DOHH2 (cell line): Measurements from ENCODE around the gene NCKAP5.

ENCODE experiments used
- H3F3A ChIP-seq: fragments of 200-600 bp; sonication (generic), shearing (Covaris generic); 2 replicates; pipeline ENCODE4 v1.6.0; 2016; ENCODE audit warnings: antibody characterized with exemption, mild to moderate bottlenecking; ENCODE audit not compliant: control insufficient read depth, insufficient read depth
- H3K27ac ChIP-seq: fragments of 200-600 bp; sonication (generic); 2 replicates; pipeline ENCODE4 v1.5.1; 2014; ENCODE audit warnings: low read depth, mild to moderate bottlenecking, low read length, moderate library complexity
- H3K27me3 ChIP-seq: fragments of 200-600 bp; sonication (generic); 2 replicates; pipeline ENCODE4 v1.6.1; 2014; ENCODE audit warnings: mild to moderate bottlenecking, low read length, mixed read lengths; ENCODE audit not compliant: control insufficient read depth
- H3K36me3 ChIP-seq: fragments of 200-600 bp; sonication (generic); 2 replicates; pipeline ENCODE4 v1.6.1; 2014; ENCODE audit warnings: mild to moderate bottlenecking, low read length, moderate library complexity, mixed read lengths; ENCODE audit not compliant: control insufficient read depth
- H3K4me1 ChIP-seq: fragments of 200-600 bp; sonication (generic); 2 replicates; pipeline ENCODE4 v1.6.1; 2014; ENCODE audit warnings: mild to moderate bottlenecking, low read length, mixed read lengths; ENCODE audit not compliant: control insufficient read depth
- H3K4me2 ChIP-seq: fragments of 200-600 bp; sonication (generic); 2 replicates; pipeline ENCODE4 v1.6.0; 2014; ENCODE audit warnings: mild to moderate bottlenecking, low read length, moderate library complexity
- H3K4me3 ChIP-seq: fragments of 200-600 bp; sonication (generic); 2 replicates; pipeline ENCODE4 v1.5.1; 2014; ENCODE audit warnings: mild to moderate bottlenecking, low read length, mixed read lengths
- H3K79me2 ChIP-seq: fragments of 200-600 bp; sonication (generic); 2 replicates; pipeline ENCODE4 v1.6.1; 2014; ENCODE audit warnings: mild to moderate bottlenecking, low read length, mixed read lengths; ENCODE audit not compliant: control insufficient read depth
- H3K9me2 ChIP-seq: fragments of 200-600 bp; sonication (generic); replicated peaks from 2 replicates; pipeline ENCODE4 v1.6.1; 2014; ENCODE audit warnings: mild to moderate bottlenecking, low read length, mixed read lengths; ENCODE audit not compliant: control insufficient read depth
- H3K9me3 ChIP-seq: fragments of 200-600 bp; sonication (generic); 2 replicates; pipeline ENCODE4 v1.6.1; 2014; ENCODE audit warnings: antibody characterized with exemption, low read length, mixed read lengths; ENCODE audit not compliant: control insufficient read depth, insufficient read depth
- H4K20me1 ChIP-seq: fragments of 200-600 bp; sonication (generic); 2 replicates; pipeline ENCODE4 v1.6.0; 2014; ENCODE audit warnings: low read depth, mild to moderate bottlenecking, antibody characterized with exemption, low read length, moderate library complexity; ENCODE audit not compliant: control insufficient read depth, insufficient read depth
- CTCF ChIP-seq: fragments of 200-600 bp; sonication (generic); IDR thresholded peaks from one replicate; pipeline ENCODE4 v1.5.1; 2014; ENCODE audit warnings: antibody characterized with exemption, mild to moderate bottlenecking, low read depth, low read length; ENCODE audit not compliant: poor library complexity, severe bottlenecking
- EZH2phosphoT487 ChIP-seq: fragments of 200-600 bp; sonication (generic); IDR thresholded peaks from 2 replicates; pipeline ENCODE4 v1.6.1; 2017; ENCODE audit warnings: borderline replicate concordance, mild to moderate bottlenecking, antibody characterized with exemption, low read length, moderate library complexity, mixed read lengths

The NCKAP5 gene

DNA sequence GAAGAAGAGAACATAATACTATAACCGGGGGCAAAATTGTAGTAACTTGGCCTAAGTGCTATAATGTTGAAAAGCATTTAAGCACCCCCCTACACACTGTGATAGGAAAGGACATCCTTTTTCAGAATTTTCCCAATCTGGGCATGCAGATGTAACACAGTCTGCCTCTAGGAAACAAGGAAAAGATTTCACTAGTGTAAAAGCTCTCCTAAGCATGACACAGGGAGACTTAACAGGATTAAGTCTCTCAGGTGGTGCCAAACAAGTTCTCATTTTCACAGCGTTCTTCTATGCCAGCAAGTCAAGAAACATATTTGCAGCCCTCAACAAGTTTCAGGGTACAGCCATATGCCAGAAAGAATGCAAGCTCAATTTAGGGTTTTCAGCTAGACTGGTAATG, 53.0 kb downstream of the NCKAP5 start:
- Histone ChIP-seq H4K20me1 (no peaks in the 10 kb centered on the region), H3K4me1 (no peaks in the 10 kb centered on the region), H3K4me2 (no peak overlapping the region), H3K27me3 (no peaks in the 10 kb centered on the region), H3K9me3 (no peaks in the 10 kb centered on the region), H3K27ac (no peak overlapping the region), H3K9me2 (no peaks in the 10 kb centered on the region), H3F3A (no peaks in the 10 kb centered on the region), H3K79me2 (no peaks in the 10 kb centered on the region), H3K4me3 (no peak overlapping the region), H3K36me3 (no peaks in the 10 kb centered on the region)
- no peak for TF ChIP-seq CTCF
- no peak for TF ChIP-seq EZH2phosphoT487

GRCh38 chr2:133513893-133514292, 54.4 kb downstream of the NCKAP5 start:
- Histone ChIP-seq H3K27ac (no peak overlapping the region), H3K79me2 (no peaks in the 10 kb centered on the region), H3K4me2 (no peak overlapping the region), H3F3A (no peaks in the 10 kb centered on the region), H3K4me1 (no peaks in the 10 kb centered on the region), H3K9me2 (no peaks in the 10 kb centered on the region), H3K36me3 (no peaks in the 10 kb centered on the region), H3K9me3 (no peaks in the 10 kb centered on the region), H3K27me3 (no peaks in the 10 kb centered on the region), H4K20me1 (no peaks in the 10 kb centered on the region), H3K4me3 (no peak overlapping the region)
- TF ChIP-seq EZH2phosphoT487 (no peak), CTCF (no peak)

DNA sequence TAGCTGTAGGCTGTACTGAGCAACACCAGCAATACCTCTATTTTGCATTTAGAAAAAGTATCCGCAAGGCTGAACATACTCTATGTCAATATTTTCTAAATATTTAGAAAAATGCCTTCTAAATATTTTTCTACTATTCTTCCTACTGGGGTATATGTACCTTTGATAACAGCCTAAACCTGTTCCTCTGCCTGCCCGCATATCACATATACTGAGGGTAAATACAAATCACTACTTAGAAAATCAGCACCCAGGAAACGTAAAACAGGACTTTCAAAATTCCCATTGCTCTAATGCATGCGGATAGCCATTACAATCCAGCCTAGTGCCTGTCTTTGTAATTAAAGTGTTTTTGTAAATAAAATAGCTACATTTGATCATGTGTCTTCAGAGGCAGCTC, 56.1 kb downstream of the NCKAP5 start:
- no peaks in the 10 kb centered on the region for H3K4me1 ChIP-seq
- no peaks in the 10 kb centered on the region for H3K36me3 ChIP-seq
- no peaks in the 10 kb centered on the region for H4K20me1 ChIP-seq
- H3K79me2 ChIP-seq = no peaks in the 10 kb centered on the region
- no peaks in the 10 kb centered on the region for H3K27me3 ChIP-seq
- no peak overlapping the region for H3K4me3 ChIP-seq
- no peaks in the 10 kb centered on the region for H3K9me3 ChIP-seq
- no peak overlapping the region for H3K27ac ChIP-seq
- no peaks in the 10 kb centered on the region for H3F3A ChIP-seq
- TF ChIP-seq EZH2phosphoT487 = no peak
- TF ChIP-seq CTCF = no peak
- H3K9me2 ChIP-seq = no peaks in the 10 kb centered on the region
- H3K4me2 ChIP-seq = no peak overlapping the region

- no peaks in the 10 kb centered on the region for H3K27me3 ChIP-seq
- H3K79me2 ChIP-seq = no peaks in the 10 kb centered on the region
- H3F3A ChIP-seq = no peaks in the 10 kb centered on the region
- no peaks in the 10 kb centered on the region for H3K9me3 ChIP-seq
- H3K4me3 ChIP-seq = no peak overlapping the region
- H3K9me2 ChIP-seq = no peaks in the 10 kb centered on the region
- H4K20me1 ChIP-seq = no peaks in the 10 kb centered on the region
- TF ChIP-seq CTCF (no peak), EZH2phosphoT487 (no peak)
- H3K4me2 ChIP-seq = no peak overlapping the region
- no peaks in the 10 kb centered on the region for H3K4me1 ChIP-seq
- H3K36me3 ChIP-seq = no peaks in the 10 kb centered on the region
- no peak overlapping the region for H3K27ac ChIP-seq
Measured at GRCh38 chr2:133511679-133512078, 56.6 kb downstream of the NCKAP5 start.
